ENCODE measurements around the gene FOXS1.

- TF ChIP-seq, protein P1, sequence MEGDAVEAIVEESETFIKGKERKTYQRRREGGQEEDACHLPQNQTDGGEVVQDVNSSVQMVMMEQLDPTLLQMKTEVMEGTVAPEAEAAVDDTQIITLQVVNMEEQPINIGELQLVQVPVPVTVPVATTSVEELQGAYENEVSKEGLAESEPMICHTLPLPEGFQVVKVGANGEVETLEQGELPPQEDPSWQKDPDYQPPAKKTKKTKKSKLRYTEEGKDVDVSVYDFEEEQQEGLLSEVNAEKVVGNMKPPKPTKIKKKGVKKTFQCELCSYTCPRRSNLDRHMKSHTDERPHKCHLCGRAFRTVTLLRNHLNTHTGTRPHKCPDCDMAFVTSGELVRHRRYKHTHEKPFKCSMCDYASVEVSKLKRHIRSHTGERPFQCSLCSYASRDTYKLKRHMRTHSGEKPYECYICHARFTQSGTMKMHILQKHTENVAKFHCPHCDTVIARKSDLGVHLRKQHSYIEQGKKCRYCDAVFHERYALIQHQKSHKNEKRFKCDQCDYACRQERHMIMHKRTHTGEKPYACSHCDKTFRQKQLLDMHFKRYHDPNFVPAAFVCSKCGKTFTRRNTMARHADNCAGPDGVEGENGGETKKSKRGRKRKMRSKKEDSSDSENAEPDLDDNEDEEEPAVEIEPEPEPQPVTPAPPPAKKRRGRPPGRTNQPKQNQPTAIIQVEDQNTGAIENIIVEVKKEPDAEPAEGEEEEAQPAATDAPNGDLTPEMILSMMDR (IDR thresholded peaks at IDR 0.05), result no peak
- TF ChIP-seq POLR2A (IDR thresholded peaks at IDR 0.05) (no peak), EP300 (IDR thresholded peaks at IDR 0.05; ENCODE audit: low read depth) (no peak)
These were observed 21.9 kb downstream of the FOXS1 start for GRCh38 chr20:31823360-31824124.
